Astrocyte of the spinal cord (primary cell): Measurements from ENCODE around the gene TNFSF8.

Experiments
- DNase-seq: peaks from one replicate; pipeline ENCODE4 v3.0.0; 2011; ENCODE audit warnings: low read depth, low spot score
- H3K4me3 ChIP-seq: 2 replicates; pipeline ENCODE4 v1.5.1; 2011; ENCODE audit warnings: low read depth, mild to moderate bottlenecking, low read length, moderate library complexity
- in situ Hi-C: cut with HindIII; loops from 2 replicates; pipeline ENCODE4 v1.10.0; 2017; ENCODE audit warnings: low sequenced_read_pairs
- TF ChIP-seq, protein P1 (sequence below): IDR thresholded peaks from 2 replicates; pipeline ENCODE4 v1.5.1; 2012; ENCODE audit warnings: low read depth, mild to moderate bottlenecking, low read length, inconsistent platforms

The TNFSF8 gene

DNA sequence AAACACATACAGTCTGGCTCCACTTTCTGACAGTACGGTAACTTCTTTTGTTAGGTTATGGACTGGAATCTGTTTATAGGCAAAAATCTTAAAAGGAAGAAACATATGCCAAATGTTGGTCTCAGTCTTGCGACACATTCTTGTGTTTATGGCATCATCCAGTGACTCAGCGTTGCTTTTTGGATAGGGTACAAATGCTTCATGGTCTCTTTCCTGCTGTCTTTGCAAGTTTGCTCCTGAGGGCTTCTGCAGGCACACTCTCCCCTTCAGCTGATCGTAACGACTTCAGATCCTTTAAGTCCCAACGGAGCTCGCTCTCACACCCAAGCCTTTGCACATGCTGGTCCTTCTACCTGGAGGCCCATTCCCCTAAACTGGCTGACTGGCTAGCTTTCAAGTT, 23.6 kb upstream of the TNFSF8 start:
- TF ChIP-seq, protein P1, sequence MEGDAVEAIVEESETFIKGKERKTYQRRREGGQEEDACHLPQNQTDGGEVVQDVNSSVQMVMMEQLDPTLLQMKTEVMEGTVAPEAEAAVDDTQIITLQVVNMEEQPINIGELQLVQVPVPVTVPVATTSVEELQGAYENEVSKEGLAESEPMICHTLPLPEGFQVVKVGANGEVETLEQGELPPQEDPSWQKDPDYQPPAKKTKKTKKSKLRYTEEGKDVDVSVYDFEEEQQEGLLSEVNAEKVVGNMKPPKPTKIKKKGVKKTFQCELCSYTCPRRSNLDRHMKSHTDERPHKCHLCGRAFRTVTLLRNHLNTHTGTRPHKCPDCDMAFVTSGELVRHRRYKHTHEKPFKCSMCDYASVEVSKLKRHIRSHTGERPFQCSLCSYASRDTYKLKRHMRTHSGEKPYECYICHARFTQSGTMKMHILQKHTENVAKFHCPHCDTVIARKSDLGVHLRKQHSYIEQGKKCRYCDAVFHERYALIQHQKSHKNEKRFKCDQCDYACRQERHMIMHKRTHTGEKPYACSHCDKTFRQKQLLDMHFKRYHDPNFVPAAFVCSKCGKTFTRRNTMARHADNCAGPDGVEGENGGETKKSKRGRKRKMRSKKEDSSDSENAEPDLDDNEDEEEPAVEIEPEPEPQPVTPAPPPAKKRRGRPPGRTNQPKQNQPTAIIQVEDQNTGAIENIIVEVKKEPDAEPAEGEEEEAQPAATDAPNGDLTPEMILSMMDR: no peak
- in situ Hi-C loops: no loop called here
- H3K4me3 ChIP-seq: no peak overlapping the region
- DNase-seq: peak; percentile 63

DNA sequence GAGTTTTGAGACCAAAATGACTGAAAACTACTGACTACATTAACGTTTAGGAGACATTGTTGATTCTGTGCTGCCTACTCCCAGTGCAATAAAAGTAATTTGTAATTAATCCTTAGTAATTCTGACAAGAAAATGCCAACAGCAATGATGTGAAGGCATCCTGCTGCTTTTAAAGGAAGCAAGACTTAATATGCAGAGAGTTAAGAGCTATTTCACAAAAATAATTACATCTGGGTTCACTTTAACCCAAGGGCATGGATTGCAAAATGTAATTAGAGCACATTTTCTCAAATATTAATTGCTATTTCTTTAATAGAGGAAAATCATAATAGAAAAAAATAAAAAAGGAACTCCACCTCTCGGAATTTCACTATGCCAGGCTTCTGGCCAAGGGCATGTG, 22.7 kb upstream of the TNFSF8 start:
- TF ChIP-seq, protein P1: no peak
- no peak for DNase-seq
- H3K4me3 ChIP-seq: no peak overlapping the region
- in situ Hi-C loops: no loop called here

DNA sequence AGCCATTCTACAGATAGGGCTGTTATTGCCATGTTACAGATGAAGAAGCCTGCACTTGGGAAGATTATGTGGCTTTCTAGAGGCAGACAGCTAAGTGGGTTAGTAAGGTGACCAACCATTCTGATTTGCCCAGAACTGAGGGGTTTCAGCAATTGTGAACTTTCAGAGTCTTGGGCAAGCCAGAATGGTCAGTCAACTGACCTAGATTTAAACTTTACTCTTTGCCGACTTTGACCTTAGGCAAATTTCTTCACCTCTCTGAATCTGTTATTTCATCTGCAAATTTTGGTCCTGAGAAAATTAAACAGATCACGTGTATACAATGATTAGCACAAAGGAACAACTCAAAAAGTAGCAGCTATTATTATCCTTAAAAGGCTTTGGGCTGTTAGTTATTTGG, 20.4 kb upstream of the TNFSF8 start:
- TF ChIP-seq, protein P1: no peak
- in situ Hi-C loops: no loop called here
- DNase-seq: no peak
- H3K4me3 ChIP-seq: no peak overlapping the region

DNA sequence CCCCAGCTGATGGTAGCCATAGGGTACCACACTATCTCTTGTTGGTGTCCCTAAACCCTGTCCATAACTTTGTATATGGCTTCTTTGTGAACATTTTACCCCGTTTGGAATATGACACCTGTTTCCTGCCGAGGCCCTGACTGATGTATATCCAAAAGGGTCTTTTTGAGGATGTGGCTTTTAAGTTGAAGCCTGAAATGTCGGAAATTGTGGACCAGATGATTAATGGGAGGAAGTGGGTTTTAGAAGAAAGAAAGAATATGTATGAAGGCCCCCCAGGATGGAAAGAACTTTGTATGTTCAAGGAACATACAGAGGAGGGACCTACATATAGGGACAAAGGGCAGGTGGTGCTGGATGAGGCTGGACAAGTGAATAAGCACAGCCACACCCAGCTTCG, 16.7 kb upstream of the TNFSF8 start:
- no peak for DNase-seq
- TF ChIP-seq, protein P1: no peak
- in situ Hi-C loops: no loop called here
- no peak overlapping the region for H3K4me3 ChIP-seq

DNA sequence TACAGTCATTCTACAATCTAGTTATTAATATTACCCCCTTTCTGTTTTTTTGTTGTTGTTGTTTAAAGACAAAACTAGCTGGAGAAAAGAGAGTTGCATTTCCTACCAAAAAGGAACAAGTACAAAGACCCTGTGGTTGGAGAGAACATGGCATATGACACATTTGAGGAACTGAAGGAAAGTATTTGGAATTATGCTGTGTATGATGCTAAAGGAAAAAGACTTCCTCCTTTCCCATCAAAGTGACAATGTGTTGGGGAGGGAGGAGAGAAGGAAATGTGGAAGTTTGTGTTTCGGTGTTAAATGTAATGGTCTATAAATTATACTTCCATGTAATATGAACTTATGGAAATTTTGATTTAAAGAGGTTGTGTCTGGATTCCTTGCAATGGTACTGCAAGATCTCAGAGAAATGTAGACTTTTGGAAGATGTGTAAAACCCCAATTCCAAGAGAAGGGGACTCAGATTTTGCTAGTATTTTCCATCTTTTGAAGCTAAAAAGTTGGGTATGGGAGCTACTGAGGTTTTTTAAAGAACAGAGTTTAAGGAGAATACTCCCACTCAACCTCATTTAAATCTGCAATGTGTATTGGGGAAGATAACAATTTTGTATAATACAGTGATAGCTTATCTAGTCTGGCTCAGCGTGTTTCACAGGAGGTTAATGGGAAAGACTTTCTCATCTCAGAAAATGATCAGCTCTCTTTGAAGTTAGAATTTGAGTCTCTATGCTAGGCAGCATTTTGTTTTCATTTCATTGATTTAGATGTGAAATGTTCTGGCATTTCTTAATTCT, 15.4 kb upstream of the TNFSF8 start:
- in situ Hi-C loops: no loop called here
- DNase-seq: no peak
- no peak overlapping the region for H3K4me3 ChIP-seq
- TF ChIP-seq, protein P1: no peak

DNA sequence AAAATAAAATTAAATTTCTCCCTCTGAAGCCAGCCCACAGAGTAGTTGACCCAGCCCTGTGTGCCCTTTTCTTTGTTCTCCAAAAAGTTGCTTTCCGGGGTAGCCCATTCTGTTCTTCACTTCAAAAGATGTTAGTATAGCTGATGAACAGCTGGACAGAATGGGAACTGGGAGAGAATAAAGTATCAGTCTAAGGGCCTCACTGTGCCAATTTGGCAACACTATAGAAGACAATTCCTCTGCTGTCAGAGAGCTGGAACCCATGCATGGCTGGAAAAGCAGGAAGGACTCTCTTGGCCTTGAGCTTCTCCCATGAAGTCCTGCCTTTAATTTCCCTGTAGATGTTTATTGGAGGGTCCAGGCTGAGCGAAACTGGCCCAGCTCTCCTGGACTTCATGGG, 11.0 kb upstream of the TNFSF8 start:
- no peak for DNase-seq
- in situ Hi-C loops: no loop called here
- TF ChIP-seq, protein P1: no peak
- no peak overlapping the region for H3K4me3 ChIP-seq
